IMR-90 (cell line): Measurements from ENCODE around the gene TM4SF1.

Source experiments
- CEBPB ChIP-seq: IDR thresholded peaks from 2 replicates; pipeline ENCODE4 v1.6.1; 2012; ENCODE audit warnings: low read depth, low read length, improper control_type of control experiment
- CTCF ChIP-seq: conservative IDR thresholded peaks from 2 replicates; pipeline ENCODE4 v1.5.1; 2012; ENCODE audit warnings: mild to moderate bottlenecking, low read depth, low read length, improper control_type of control experiment
- MAFK ChIP-seq: IDR thresholded peaks from 2 replicates; pipeline ENCODE4 v1.6.1; 2012; ENCODE audit warnings: low read depth, low read length, improper control_type of control experiment
- MXI1 ChIP-seq: IDR thresholded peaks from 2 replicates; pipeline ENCODE4 v1.6.1; 2012; ENCODE audit warnings: low read depth, mild to moderate bottlenecking, low read length, moderate library complexity, borderline replicate concordance
- POLR2A ChIP-seq: IDR thresholded peaks from 2 replicates; pipeline ENCODE4 v1.6.1; 2012; ENCODE audit warnings: mild to moderate bottlenecking, low read depth, low read length
- RCOR1 ChIP-seq: IDR thresholded peaks from 2 replicates; pipeline ENCODE4 v1.6.1; 2012; ENCODE audit warnings: mild to moderate bottlenecking, low read length, improper control_type of control experiment; ENCODE audit not compliant: insufficient replicate concordance
- RFX5 ChIP-seq: IDR thresholded peaks from 2 replicates; pipeline ENCODE4 v1.8.0; 2012; ENCODE audit warnings: low read depth, mild to moderate bottlenecking, low read length, moderate library complexity

- TF ChIP-seq CTCF = no peak
- no peak for TF ChIP-seq RCOR1
- TF ChIP-seq RFX5 = no peak
- TF ChIP-seq POLR2A = no peak
- no peak for TF ChIP-seq CEBPB
- TF ChIP-seq MXI1 = no peak
- TF ChIP-seq MAFK = no peak
These were observed 28.8 kb upstream of the TM4SF1 start for GRCh38 chr3:149406244-149406752.
